HG03025 (cell line): ENCODE results near the gene AP2M1.
"Not testable (repeated sequence)": the region's sequence is repeated elsewhere in the genome, so short reads cannot be mapped to it uniquely, and the experiment has no call there.

Source experiments
- ATAC-seq: cut with Tn5 transposase; IDR thresholded peaks from one replicate; pipeline ENCODE4 v1.9.1; 2021; ENCODE audit warnings: mild to moderate bottlenecking, moderate library complexity; ENCODE audit not compliant: unreplicated experiment, low FRiP score

Gene AP2M1

DNA sequence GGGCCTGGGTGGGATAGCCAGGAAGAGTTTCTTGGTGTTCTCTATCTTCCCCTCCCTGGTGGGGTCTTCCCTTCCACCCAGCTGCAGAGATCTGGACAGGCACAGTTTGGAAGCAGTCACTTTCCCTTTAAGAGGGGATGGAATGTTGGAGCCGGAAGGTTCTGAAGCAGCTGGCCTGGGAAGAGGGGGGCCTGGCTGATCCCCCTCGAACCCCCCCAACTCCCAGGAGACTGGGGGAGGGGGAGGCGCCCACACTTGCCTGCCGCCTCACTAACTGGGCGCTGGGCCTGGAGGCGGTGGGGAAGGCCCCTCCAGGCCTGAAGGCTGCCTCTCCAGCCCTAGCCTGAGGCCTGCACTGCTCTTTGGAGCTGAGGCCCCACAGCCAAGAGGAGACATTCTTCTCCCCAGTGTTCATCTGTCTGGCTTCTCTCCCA lies 18.1 kb upstream of the AP2M1 start:
- ATAC-seq = no peak

DNA sequence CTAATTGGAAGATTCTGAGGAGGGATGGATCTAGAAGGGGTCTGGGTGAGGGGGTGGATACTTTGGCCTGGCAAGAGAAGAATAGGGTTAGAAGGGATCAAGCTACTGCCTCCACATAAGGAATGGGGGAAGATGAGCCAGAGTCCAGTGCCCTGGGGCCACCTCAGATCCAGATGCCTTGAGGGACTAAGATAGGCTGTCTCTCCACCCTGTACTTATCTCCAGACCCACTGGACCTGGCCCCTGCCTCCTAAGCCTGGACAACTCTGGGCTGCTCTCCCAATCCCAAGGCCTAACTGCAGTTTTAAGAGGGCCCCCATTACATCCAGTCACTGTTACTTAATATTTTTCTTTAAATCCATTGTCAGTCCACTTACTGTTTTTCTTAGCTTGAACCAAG lies 17.4 kb upstream of the AP2M1 start:
- ATAC-seq = no peak

DNA sequence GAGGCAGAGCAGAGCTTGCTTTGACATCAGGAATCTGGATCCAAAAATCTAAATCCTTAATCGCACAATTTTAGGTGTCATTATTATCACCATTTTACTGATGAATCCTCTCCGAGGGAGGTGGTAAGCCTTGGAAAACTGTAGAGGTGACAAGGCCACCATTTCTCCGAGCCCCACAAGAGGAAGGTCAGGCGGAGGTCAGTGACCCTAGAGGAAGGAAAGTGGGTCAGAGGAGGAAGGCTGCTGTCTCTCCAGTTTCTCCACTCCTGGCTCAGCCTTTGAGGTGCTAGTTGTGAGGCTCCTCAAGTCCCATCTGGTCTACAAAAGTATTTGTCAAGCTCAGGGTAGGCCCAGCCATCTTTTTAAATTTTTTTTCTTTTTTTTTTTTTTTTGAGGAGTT lies 16.3 kb upstream of the AP2M1 start:
- no peak for ATAC-seq

DNA sequence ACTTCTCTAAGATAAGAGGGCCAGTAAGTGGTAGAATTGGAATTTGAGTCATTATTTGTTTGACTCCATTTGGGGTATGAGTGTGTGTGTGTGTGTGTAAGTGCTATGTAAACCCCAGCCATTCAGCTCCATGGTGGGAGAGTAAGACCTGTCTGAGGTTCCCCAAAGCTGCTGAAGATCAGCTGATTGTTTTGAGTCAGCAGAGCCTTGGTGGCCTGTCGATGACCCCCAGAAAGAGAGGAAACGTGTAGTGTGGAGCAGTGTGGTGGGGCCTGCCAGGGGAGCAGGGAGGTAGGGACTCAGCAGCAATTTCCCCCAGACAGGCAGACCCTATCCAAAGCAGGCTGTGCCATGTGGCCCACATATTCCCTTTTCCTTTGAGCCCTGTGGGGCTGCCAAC lies 14.2 kb upstream of the AP2M1 start:
- no peak for ATAC-seq

DNA sequence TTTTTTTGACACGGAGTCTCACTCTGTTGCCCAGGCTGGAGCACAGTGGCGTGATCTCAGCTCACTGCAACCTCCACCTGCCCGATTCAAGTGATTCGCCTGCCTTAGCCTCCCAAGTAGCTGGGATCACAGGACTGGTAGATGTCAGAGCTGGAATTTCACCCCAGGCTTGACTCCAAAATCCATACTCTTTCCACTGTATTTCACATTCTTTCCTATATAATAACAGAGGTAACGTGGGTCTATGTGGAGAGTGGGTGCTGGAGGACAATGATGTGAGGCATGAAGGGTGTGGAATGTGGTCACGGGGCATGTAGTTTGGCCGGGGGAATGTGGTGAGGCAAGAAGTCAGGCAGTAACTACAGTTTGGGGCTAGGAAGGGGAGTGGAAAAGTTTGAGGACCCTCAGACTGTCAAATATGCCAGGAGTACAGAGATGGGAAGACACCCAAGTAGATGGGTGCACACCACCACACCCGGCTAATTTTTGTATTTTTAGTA lies 12.0 kb upstream of the AP2M1 start:
- not testable (repeated sequence) for ATAC-seq

DNA sequence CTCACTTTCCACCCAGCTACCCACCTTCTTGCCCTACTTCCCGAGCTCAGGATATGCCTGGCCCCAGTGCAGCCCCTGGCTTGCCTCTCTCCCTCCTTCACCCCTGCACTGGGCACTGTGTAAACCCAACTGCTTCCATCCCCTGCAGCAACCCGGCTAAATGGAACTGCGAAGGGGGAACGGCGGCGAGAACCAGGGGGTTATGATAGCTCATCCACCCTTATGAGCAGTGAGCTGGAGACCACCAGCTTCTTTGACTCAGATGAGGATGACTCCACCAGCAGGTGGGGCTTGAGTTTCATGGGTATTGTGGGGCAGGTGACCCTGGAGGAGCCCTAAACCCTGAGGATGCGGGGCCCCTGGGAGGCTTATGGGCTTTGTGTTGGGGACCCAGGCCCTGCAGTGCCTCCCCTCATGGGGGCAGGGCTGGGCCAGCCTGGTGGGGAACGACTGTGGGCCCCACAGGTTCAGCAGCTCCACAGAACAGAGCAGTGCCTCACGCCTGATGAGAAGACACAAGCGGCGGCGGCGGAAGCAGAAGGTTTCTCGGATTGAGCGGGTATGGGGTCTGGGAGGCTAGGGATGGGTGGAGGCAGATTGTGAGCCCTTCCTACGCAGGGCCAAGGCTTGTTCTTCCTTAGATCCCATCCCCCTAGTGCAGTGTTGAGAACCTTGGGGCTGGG lies 9.9 kb upstream of the AP2M1 start:
- no peak for ATAC-seq

DNA sequence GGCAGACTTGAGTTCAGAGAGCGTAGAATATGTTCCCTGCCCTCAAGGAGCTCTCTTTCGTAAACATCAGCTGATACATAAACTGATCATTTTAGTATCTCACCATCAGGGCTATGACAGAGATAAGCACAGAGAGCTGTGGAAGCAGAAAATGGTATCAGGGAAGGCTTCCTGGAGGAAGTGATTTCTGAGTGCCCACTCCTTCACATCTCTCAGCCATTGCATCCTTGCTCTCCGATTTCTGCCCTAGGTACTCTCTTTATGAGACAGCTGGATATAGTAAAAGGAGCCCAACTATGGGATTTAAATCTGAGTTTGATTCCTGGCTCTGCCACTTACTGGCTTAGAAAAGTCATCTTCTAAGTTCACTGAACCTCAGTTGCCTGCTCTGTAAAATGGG lies 9.1 kb upstream of the AP2M1 start:
- no peak for ATAC-seq

DNA sequence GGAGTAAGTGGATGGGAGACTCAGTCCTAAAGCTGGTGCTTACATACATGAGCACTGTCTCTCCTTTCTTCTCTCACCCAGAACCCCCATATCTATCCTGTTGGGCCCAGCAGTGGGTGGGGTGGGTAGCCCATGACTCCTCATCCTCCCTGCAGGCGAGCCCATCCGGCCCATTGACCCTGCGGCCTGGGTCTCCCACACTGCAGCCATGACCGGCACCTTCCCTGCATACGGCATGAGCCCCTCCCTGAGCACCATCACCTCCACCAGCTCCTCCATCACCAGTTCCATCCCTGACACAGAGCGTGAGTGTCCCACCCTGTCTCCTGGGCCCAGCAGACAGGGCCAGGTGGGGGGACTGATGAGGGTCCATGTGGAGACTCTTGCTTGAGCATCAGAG lies 8.0 kb upstream of the AP2M1 start:
- no peak for ATAC-seq

DNA sequence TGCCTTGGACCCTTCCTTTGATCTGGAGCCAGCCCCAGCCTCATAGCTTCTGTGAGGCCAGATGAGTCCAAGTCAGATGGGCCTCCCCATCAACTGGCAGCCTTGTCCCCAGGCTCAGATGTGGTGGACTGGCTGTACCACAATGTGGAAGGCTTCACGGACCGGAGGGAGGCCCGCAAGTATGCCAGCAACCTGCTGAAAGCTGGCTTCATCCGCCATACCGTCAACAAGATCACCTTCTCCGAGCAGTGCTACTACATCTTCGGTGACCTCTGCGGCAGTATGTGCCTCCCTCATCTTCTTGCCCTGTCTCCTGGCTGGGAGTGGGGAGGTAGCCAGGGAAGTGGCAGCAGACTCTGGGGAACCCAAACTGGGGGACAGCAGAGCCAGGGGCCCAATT lies 6.9 kb upstream of the AP2M1 start:
- no peak for ATAC-seq

DNA sequence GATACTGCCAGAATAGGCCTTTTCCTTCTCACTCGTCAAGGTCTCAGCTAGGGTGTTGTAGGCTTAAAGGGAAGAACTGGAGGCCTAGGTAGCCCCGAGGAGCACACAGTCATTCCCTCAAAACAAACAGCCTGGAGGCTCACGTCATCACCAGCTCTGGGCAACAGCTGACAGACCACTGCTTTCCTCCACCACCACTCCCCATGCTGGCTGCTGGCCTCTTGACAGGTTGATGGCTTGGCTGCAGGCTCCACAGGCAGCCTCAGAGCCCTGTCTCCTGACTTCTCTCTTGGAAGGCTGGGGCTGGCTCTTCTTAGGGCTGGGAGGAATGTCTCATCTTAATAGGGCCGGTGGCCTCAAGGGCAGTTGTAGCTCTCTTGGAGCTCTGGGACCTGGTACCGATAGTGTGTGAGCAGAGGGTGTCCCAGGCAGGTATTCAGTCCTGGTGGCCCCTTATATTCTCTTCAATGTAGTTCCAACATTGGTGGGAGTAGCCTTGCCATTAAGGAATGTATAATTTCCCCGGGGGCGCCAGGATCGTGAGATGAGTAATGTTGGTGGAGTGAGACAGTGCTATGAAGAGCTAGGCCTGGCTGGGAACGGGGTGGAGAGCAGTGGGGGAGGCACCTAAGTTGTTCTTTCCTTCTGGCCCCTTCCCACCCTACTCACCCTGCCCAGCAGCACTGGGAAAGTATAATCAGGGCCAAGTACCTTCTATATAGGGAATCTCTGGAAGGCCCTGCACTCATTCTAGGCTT lies 6.1 kb upstream of the AP2M1 start:
- no peak for ATAC-seq

DNA sequence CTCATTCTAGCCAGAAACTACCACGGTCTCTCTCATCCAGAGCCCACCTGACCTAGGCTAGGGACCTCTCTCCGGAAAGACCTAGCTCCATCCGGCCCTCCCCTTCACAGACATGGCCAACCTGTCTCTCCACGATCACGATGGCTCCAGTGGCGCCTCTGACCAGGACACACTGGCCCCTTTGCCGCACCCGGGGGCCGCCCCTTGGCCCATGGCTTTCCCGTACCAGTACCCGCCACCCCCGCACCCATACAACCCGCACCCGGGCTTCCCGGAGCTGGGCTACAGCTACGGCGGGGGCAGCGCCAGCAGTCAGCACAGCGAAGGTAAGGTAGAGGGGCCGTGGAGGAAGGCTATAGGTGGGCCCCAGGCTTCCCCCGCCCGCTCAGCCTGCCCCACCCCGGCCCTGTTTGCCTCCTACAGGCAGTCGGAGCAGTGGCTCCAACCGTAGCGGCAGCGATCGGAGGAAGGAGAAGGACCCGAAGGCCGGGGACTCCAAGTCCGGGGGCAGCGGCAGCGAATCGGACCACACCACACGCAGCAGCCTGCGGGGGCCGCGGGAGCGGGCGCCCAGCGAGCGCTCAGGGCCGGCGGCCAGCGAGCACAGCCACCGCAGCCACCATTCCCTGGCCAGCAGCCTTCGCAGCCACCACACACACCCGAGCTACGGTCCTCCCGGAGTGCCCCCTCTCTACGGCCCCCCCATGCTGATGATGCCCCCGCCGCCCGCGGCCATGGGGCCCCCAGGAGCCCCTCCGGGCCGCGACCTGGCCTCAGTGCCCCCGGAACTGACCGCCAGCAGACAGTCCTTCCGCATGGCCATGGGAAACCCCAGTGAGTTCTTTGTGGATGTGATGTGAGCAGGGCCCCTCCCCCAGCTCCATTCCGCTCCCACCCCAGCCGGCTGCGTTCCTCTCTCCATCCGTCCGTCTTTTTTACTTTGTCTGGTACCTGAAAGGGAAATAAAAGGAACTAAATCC lies 4.5 kb upstream of the AP2M1 start:
- ATAC-seq = no peak

DNA sequence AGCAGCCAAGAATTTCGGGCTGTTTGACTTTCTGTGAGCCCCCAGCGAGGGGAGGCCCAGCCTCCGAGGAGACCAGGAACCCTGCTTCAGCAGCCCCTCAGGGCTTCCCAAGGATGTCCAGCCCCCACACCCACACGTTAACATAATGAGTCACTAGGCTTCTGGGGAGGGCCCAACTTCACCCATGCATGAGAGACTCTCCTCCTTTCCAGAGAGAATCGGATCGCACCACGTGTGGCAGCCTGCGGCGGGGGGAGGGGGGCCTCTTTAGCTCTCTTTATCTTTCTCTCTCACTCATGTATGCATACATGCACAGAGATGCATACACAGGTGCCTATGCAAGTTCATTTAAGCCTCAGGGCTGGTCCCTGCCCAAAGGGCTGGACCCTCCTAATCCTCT lies 3.1 kb upstream of the AP2M1 start:
- no peak for ATAC-seq

DNA sequence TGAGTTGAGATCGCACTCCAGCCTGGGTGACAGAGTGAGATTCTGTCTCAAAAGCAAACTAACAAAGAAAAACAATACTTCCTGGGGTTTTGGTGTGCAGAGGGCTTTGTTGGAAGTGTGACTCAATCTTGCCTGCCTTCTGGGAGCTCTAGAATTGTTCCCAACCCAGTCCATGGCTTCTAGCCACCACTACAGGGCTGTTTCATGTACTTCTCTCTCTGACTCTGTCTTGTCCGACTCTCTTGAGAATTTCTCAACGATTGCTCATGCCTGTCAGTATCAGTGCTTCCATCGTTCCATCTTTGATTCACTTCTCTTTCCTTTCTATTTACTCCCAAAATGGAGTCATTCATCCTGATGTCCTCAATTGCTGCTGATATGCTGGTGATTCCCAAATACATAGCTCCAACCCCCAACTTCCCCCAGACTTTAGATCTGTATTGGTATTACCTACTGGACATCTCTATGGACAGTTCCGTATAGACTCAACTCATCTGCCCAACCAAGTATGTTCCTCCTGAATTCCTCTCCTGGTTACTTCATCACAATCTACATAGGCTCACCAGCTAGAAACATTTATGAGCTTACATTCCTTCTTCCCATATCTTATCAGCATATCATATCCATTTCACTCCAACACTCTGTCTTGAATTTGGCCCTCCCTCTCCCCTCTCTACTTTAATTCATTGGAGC lies 1.8 kb upstream of the AP2M1 start:
- ATAC-seq = no peak

DNA sequence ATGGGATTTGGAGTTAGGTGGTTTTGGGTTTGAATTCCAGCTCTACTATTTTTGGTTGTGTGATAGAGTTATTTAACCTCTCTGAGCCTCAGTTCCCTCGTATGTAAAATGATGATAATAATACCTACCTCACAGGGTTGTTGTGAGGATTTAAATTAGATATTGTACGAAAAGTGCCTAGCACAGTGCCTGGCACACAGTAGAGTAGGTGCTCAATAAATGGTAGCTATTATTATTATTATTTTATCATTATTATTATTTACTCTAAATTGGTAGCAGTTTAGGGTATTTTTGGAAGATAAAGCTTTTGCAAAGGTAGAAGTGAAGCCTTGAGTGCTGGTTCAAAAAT lies 1.3 kb upstream of the AP2M1 start:
- ATAC-seq = no peak

DNA sequence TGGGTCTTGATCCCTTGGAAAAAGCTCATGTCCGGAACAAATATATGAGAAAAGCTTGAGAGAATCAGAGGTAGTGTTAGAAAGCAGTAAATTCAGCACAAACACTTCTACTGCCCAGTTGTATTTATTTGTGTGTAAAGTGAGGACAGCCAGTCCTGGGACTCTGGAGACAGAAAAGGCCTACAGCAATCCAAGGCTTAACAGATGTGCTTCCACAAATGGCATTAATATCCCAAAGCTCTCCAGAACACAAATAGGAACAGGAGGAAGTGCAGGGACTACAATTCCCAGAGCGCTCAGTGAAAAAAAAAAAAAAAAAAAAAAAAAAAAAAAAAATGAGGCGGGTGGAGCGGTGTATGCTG lies 390 bp upstream of the AP2M1 start:
- ATAC-seq = no peak

DNA sequence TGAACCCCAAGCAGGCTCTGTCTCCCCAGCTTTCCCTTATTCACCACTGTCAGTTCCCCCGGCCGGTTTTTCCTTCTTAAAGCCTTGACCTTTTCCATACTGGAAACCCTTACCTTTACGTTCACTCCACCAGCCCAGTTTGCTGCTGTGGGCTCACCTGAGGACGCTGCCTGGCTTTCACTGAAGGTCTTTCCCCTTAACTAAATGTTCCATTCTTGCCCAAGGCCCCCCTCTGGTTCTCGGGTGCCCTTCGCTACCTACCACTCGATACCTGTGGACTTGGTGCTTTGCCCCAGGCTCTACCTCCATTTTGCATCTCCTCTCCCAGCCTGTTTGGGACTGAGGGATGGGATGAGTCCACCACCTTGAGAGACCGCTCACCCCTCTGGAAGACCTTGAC lies 851 bp downstream of the AP2M1 start:
- no peak for ATAC-seq

DNA sequence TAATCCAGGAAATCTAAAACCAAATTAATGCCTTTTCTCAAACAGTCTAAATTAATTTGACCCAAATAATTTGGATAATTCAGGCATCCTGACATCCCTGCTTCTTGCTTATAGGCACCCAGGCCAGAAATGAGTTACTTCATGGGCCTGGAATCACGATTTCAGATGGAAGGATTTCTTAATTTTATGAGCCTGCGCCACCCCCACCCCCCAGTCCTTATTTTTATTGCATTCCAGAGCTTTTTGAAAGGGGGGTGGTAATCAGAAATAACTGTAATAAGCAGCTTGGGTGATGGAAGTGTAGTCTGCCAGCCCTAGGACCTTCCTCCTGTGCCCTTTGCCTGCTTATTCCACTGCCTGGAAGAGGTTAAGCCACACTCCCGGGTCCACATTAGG lies 1.3 kb downstream of the AP2M1 start:
- ATAC-seq = no peak

DNA sequence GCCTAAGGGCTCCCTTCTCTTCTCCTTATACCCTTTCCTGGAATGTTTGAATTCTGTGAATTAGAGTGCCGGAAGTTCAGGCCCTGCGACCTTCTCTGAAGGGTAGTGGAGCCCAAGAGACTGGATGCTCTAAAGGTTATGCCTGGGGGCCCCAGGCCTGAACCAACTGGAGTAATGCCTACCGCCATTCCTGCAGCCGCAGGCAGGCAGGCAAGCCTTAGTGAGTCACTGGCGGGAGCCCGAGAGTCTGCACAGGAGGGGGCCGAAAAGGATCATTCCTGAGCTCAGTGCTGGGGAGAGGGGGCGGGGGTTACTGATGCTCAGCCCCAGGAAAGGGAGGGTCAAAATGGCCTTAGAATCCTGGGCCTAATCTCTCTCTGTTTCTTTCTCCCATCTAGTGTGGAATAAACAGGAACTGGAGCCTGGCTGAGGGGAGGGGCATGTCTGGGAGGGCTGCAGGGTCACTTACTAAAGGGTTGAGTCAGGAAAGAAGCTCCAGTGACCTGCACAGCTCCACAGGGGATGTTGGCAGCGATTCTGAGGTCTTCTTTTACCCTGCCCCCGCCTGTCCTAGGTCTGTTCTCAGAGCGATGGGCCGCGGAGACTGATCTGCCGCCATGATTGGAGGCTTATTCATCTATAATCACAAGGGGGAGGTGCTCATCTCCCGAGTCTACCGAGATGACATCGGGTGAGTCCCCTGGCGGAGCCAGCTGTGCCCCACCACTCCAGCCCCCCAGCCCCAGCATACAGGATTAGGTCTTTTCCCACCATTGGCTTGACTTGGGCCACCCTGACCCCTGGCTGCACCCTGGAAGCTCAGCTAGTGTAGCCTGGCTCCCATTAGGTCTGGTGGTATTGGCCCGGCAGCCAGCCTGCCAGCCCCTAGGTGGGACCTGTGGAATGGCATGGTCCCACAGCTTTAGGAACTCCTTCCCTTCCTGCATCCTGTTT lies 2.0 kb downstream of the AP2M1 start:
- ATAC-seq = no peak

DNA sequence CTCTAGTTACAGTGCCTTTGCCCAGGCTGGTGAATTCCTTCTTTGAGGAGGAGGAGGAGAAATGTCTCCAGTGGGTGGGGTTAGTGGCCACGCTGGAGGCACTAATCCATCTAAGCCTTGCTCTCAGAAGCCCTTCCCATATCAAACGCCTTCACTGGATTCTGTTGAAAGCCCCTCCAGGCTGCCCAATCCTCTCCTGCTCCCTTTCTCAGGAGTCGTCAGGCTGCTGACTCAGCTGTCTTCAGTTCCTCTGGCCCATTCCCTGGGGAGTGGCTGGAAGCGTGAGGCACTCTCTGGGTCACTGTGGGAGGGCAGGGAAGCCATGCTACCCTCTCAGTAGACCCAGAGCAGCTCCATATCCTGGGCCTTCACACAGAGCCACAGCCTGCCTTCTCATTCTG lies 2.7 kb downstream of the AP2M1 start:
- ATAC-seq = no peak
